OCI-LY3 (cell line): ENCODE results near the gene ZNF830.

Source experiments
- CTCF ChIP-seq: fragments of 200-600, 300-600 bp; sonication (generic); IDR thresholded peaks from 2 replicates; pipeline ENCODE4 v1.5.1; 2014; ENCODE audit warnings: antibody characterized with exemption, low read length, low read depth
- EZH2phosphoT487 ChIP-seq: fragments of 200-600 bp; shearing (Covaris generic); IDR thresholded peaks from 2 replicates; pipeline ENCODE4 v1.6.1; 2018; ENCODE audit warnings: antibody characterized with exemption, mixed run types, low read depth

GRCh38 chr17:34958438-34958837 is 2.9 kb upstream of the ZNF830 start:
- TF ChIP-seq CTCF (no peak), EZH2phosphoT487 (no peak)
